Measurements from ENCODE around the gene PRRX1.

Gene PRRX1

DNA sequence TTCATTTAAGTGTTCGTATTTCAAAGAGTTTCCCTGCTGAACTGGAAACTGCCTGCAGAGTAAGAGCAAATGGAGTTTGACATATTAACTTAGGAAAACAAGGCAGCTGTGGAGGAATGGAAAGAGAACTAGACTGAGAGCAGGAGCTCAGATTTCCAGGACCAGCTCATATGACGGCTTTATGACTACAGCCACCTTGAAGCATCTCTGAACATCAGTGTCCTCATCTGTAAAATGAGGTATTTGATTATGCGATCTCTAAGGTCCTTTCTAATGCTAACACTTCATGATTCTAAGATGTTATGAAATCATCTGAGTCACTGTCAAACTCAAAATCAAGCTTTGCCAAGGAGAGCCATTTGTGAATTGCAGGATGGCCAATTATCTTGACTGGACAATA is 112.3 kb downstream of the PRRX1 start:
- DNase-seq = no peak

DNA sequence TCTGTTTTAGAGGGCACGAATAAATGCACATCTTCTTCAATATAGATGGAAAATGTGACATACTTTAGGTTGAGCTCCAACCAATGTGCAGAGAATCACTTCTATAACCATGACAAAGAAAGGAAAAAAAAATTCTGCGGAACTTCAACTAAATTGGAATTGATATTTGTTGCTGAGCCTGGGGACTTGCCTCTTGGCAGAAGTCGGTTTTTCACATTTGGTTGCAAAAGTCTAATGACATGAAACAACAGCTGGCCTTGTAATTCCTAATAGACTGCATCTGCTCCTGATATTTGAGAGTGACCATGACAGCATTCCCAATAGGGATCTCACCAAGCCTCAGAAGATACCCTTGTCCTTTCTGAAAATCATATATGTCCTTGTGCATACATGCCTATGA is 112.8 kb downstream of the PRRX1 start:
- DNase-seq = no peak

Measured in NK-92 treated with Interleukin-12 subunit alpha and Interleukin-12 subunit beta, amount 100 ng/mL, for 24 hours (cell line).